HG03520 (cell line): ENCODE results near the gene LRRFIP1.
"Not testable (repeated sequence)": the region's sequence is repeated elsewhere in the genome, so short reads cannot be mapped to it uniquely, and the experiment has no call there.

ENCODE experiments used
- ATAC-seq: cut with Tn5 transposase; IDR thresholded peaks from one replicate; pipeline ENCODE4 v1.9.1; 2021; ENCODE audit warnings: mild to moderate bottlenecking, moderate library complexity; ENCODE audit not compliant: unreplicated experiment

The LRRFIP1 gene

DNA sequence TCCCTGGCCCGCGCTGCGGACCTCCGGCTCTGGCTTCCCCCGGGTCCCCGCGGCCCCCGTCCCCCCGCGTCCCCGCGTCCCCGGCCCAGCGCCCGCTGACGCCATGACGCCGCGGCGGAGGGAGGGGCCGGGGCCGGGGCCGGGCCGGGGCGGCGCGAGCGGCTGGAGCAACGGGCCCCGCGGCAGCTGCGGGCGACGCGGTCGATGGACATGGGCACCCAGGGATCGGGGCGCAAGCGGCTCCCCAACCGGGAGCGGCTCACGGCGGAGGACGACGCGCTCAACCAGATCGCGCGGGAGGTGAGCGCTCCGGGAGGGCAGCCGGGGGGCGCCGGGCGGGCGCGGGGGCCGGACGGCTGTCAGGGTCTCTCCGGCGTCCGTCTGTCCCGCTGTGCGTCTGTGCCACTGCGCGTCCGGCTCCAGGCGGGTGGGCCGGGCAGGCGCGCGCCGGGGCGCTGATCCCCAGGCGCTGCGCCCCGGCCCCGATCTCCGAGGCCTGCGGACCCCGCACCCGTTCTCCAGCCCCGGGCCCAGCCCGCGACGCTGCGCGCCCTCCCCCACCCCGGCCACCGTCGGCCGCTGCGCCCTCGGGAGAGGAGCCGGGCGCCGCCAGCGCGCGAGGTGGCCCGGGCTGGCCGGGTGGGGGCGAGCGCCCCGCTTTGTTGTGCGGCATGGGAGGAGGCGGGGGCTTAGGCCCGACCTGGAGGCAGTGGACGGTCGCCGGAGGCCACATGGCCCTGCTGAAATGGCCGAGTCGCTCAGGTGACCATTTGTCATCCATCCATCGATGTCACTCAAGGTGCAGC is at the start of gene LRRFIP1:
Gene LRRFIP1 (plus strand): TSS at position 147 of the 806 bp plus-strand sequence. CDS start 58 bp downstream, at position 205.
- ATAC-seq, result no peak

- no peak for ATAC-seq
These were observed 49.2 kb upstream of the LRRFIP1 start for GRCh38 chr2:237577956-237578870.

- ATAC-seq, result no peak
These were observed 46.1 kb upstream of the LRRFIP1 start for GRCh38 chr2:237581326-237581725.

- ATAC-seq, result no peak
These were observed 45.3 kb upstream of the LRRFIP1 start for GRCh38 chr2:237581751-237582746.

DNA sequence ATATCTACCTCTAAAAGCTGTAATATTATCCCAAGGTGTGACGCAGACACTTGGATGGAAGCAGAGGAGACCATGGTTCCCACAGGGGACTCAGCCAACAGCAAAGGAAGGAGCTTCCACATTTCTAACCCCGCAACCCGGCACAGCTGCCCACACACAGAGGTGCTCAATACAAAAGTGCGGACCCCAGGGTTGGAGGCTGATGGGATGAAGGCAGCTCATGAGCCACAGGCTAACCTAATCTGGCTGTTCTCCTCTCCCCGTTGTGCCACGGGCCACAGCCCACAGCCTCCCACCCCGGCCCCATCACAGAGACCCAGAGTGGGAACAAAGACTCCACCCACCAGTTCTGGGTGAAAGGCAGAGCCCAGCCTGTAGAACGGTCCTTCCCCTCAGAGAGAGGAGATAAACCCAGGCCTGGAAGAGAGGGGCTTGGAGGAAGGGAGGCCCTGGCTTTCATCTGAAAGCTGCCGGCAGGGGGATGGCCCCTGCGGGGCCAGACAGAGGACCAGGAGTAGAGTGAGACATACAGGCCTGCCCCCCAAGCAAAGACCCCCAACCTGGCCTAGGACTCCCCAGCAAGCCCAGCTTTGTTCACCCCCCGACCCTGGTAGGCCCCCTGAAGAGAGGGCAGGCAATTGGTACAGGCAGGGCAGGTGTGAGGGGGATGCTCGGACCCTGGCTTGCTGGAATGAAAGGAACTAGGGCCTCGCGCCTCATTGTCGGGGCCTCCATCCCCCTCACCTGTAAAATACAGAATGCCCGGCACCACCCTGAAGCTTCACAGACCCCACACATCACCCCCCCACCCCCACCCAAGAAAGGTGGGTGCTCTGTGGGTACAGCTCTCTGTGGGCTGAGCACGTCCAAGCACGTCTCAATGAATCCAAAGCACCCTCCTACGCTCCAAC is 43.7 kb upstream of the LRRFIP1 start:
- no peak for ATAC-seq

DNA sequence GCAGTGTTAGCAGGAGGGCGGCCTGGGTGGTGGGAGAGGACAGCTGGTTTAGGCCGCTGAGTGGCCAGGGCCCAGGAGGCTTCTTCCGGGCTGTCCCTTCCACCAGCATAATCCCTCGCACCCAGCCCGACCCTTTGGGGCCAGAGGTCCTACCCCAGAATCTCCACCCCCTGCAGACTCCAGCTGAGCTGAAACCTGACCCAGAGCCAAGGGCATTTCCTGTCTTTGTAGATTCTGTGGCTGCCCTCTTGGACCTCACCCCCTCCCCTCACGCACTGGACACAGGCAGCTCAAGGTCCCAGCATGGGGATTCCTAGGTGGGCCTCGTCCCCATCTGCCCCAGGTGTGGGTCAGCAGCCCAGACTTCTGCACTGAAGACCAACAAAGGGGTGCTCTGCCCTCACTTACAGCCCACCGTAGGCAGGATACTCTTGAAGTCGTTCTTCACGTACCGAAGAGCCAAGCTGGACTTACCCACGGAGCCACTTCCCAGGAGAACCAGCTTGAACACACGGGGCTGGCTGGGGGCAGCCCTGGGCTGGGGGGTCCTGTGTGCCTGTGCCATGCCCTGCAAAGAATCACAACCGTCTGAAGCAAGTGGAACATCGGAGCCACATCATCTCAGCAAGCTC is 41.7 kb upstream of the LRRFIP1 start:
- no peak for ATAC-seq

GRCh38 chr2:237588044-237588696 is 39.2 kb upstream of the LRRFIP1 start:
- ATAC-seq, result no peak

DNA sequence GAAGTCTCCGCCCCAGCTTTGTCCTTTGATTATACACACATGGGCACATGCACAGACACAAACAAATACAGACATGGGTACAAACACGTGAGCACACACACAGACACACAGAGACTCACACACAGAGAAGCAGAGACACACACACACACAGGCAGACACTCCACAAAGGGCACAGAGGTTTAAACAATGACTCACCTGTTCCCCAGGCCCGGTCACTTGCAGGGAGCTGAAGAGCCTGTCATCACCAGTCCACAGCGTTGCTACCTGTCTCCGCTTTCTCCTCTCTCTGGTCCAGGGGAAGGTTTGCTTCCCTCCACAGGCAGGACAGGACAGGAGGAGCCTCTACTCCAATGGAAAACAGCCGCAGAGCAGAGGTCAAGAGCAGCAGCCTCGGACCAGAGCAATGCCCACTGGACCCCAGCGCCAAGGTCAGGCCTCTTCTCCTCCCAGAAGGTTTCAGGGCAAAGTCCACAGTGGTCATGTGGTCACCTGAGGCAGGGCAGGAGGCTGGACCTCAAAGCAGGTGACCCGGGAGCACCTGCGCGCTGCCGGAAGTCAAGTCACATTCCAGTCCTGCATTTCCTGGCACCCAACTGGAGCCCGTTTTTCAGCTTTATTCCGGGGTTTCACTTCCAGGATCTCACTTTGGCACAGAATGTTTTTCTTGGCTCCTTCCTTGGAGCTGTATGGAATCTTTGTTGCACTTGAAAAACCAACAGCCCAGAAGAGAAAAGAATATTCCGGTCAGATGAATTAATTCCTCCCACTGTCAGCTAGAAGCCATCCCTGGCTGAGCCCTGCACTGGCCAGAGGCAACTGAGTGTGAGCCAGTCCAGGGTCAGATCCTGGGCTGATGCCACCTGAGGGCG is 36.9 kb upstream of the LRRFIP1 start, which contains the start of gene RAB17:
Gene RAB17 (minus strand): TSS at position 463 of the 869 bp plus-strand sequence. CDS start 4,580 bp downstream, outside the sequence.
- ATAC-seq, result no peak

DNA sequence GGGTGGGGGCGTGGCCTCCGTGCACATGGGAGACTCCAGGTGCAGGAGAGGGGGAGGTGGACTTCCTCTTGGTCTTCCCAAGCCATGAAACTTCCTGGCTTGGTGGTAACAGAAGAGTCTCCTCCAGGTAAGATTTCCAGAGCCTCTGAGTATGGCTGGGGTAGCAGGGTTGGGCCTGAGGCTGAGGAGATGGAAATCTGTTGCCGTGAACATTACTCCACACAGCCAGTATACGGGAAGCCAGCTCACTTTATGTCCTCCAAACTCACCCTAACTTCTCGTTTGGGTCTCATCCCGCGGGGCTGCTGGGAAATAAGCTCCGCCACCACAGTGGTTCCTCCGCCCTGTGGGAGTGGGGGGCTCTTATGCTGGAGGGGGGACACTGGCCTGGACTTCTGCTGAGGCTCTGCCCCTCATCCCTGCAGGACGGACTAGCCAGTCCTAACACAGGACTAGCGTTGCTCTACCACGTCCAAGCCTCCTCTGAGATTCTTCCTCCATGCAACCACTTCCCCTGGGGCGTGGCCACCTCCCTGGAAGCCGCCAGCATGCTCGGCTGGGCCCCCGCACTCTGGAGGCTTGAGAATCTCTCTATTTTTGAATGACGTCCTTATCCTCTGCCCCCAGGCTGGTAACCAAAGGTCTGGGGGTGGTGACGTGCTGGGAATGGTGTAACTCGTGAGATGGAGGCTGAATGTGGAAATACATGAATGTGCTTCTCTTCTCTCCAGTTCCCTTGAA is 36.1 kb upstream of the LRRFIP1 start:
- ATAC-seq, result no peak

DNA sequence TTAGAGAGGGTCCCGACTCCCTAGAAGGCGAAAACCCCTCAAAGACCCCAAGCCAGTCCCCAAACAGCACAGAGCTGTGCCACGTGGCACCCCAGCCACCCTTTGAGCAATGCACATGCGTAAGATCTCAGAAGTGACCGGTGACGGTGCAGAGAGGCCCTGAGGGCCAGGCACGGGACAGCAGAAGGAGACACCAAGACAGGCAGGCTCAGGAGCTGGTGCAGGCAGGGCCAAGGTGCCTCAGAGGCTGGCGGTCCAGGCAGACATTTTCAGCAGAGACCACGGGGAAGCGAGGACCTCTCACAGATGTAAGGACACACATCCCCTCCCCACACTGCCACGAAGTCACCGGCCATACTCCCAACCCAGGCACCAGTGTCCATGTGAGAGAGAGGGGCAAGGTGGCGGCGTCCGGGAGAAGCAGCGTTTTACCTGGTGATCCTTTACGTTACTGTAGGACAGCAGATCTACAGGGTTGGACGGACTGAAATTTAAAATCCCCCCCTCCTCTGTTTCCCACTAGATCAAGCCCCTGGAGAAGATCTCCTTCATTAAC is 34.9 kb upstream of the LRRFIP1 start:
- no peak for ATAC-seq

DNA sequence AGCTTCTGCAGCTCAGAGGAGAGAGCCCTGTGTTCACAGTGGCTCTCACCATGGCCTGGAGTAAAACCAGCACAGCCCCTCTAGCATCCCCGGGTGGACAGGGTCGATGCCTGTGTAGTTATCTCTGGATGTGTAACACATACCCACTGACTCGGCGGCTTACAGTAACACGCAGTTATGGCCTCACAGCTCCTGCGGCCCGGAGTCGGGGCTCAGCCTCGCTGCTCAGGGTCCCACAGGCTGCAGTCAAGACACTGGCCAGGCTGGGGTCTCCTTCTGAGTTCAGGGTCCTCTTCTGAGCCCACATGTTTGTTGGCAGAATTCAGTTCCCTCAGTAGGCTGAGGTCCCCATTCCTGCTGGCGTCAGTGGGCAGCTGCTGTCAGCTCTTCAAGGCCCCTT is 34.4 kb upstream of the LRRFIP1 start:
- no peak for ATAC-seq

- no peak for ATAC-seq
These were observed 33.6 kb upstream of the LRRFIP1 start for GRCh38 chr2:237593596-237594320.

GRCh38 chr2:237594514-237594871 is 32.9 kb upstream of the LRRFIP1 start:
- no peak for ATAC-seq

GRCh38 chr2:237595829-237596519 is 31.4 kb upstream of the LRRFIP1 start:
- ATAC-seq, result not testable (repeated sequence)

- ATAC-seq, result no peak
These were observed 30.7 kb upstream of the LRRFIP1 start for GRCh38 chr2:237596520-237597195.
